ENCODE data around the gene TMC1.

GRCh38 chr9:72843520-72844439 is 322.4 kb downstream of the TMC1 start:
- TF ChIP-seq CTCF (IDR thresholded peaks at IDR 0.05) (no peak), POLR2A (IDR thresholded peaks at IDR 0.05) (no peak)
